A673 (cell line): Measurements from ENCODE around the gene TOM1. TPM values are rescaled to one million over a fixed set of nuclear protein-coding genes. Genes with fewer than 3 reads are reported as not detected.

ENCODE experiments used
- BruUV-seq: library from RNA; stranded (reverse); fragments of 400-500 nt; replicated peaks from 2 replicates; lab custom pipeline; 2021; lab: Mats Ljungman, UMichigan
- CTCF ChIA-PET: fragments of 300-600 bp; sonication (Branson Sonifier 250); formaldehyde crosslinking; loops from one replicate; lab custom pipeline; 2022; ENCODE audit warnings: antibody characterized with exemption; lab: Charles Lee
- POLR2A ChIA-PET: fragments of 300-600 bp; sonication (Branson Sonifier 250); formaldehyde crosslinking; loops from one replicate; lab custom pipeline; 2022; ENCODE audit warnings: antibody characterized with exemption; ENCODE audit not compliant: low non-redundant PET; lab: Charles Lee
- DNase-seq: peaks from one replicate; pipeline ENCODE4 v3.0.0-alpha.2; 2015; ENCODE audit warnings: low spot score
- H3K27ac ChIP-seq: fragments of 200-600 bp; sonication (generic); 2 replicates; pipeline ENCODE4 v1.5.1; 2016; ENCODE audit warnings: mixed run types, low read depth, mild to moderate bottlenecking, mixed read lengths, antibody characterized with exemption, low read length; ENCODE audit not compliant: poor library complexity, severe bottlenecking
- H3K27me3 ChIP-seq: fragments of 200-600 bp; sonication (generic); replicated peaks from 2 replicates; pipeline ENCODE4 v1.6.1; 2017; ENCODE audit warnings: mixed run types, low read depth, mild to moderate bottlenecking, mixed read lengths, antibody characterized with exemption, low read length; ENCODE audit not compliant: insufficient read depth, poor library complexity
- H3K36me3 ChIP-seq: fragments of 200-600 bp; sonication (generic); 2 replicates; pipeline ENCODE4 v1.6.1; 2016; ENCODE audit warnings: mixed run types, mild to moderate bottlenecking, mixed read lengths, antibody characterized with exemption, low read length; ENCODE audit not compliant: insufficient read depth, poor library complexity, severe bottlenecking
- H3K4me1 ChIP-seq: fragments of 200-600 bp; sonication (generic); 2 replicates; pipeline ENCODE4 v1.6.1; 2017; ENCODE audit warnings: mixed run types, mild to moderate bottlenecking, mixed read lengths, antibody characterized with exemption, low read length; ENCODE audit not compliant: insufficient read depth, poor library complexity, severe bottlenecking
- H3K4me3 ChIP-seq: fragments of 200-600 bp; sonication (generic); 2 replicates; pipeline ENCODE4 v1.5.1; 2016; ENCODE audit warnings: low read depth, mixed run types, mild to moderate bottlenecking, mixed read lengths, low read length; ENCODE audit not compliant: poor library complexity, severe bottlenecking
- H3K9me3 ChIP-seq: fragments of 200-600 bp; sonication (generic); 2 replicates; pipeline ENCODE4 v1.6.1; 2016; ENCODE audit warnings: mixed run types, low read depth, mild to moderate bottlenecking, mixed read lengths, antibody characterized with exemption, low read length; ENCODE audit not compliant: poor library complexity, severe bottlenecking
- CTCF ChIP-seq: fragments of 300-800, 200-600 bp; sonication (generic); conservative IDR thresholded peaks from 2 replicates; pipeline ENCODE4 v1.5.1; 2017; ENCODE audit warnings: low read depth, mild to moderate bottlenecking, antibody characterized with exemption, low read length, moderate library complexity, mixed read lengths
- EZH2 ChIP-seq: fragments of 200-600 bp; sonication (generic); IDR thresholded peaks from 2 replicates; pipeline ENCODE4 v1.6.1; 2017; ENCODE audit warnings: borderline replicate concordance, low read depth, mild to moderate bottlenecking, mixed read lengths, antibody characterized with exemption, low read length; ENCODE audit not compliant: poor library complexity, severe bottlenecking
- intact Hi-C: fragments of 100-400 bp; cut with micrococcal nuclease; formaldehyde crosslinking; loops from one replicate; pipeline ENCODE4 v1.10.0; 2022; ENCODE audit not compliant: unreplicated experiment
- total RNA-seq: library from RNA; stranded (reverse); gene quantifications from 2 replicates; pipeline ENCODE4 v1.2.3, GENCODE V29; 2021

TOM1 gene
- total RNA-seq, 1 experiment from 2014 or later: 22.8 TPM

- no peak overlapping the region for H3K4me3 ChIP-seq
- intact Hi-C loops: no loop called here
- CTCF ChIA-PET: no interaction called here
- H3K27me3 ChIP-seq: no peaks in the 10 kb centered on the region
- BruUV-seq: no TSS peak
- no peak overlapping the region for H3K27ac ChIP-seq
- H3K9me3 ChIP-seq: no peaks in the 10 kb centered on the region
- POLR2A ChIA-PET: no interaction called here
- no peak for TF ChIP-seq CTCF
- no peak for TF ChIP-seq EZH2
- DNase-seq: no peak
- H3K36me3 ChIP-seq: no peaks in the 10 kb centered on the region
- H3K4me1 ChIP-seq: peaks cover 13% of the 10 kb centered on the region
Measured at GRCh38 chr22:35348703-35349102, 49.0 kb downstream of the TOM1 start.

GRCh38 chr22:35349368-35349703, 49.6 kb downstream of the TOM1 start:
- H3K36me3 ChIP-seq: no peaks in the 10 kb centered on the region
- no TSS peak for BruUV-seq
- TF ChIP-seq EZH2 (no peak), CTCF (no peak)
- intact Hi-C loops: no loop called here
- no peak overlapping the region for H3K27ac ChIP-seq
- no peaks in the 10 kb centered on the region for H3K27me3 ChIP-seq
- peaks cover 13% of the 10 kb centered on the region for H3K4me1 ChIP-seq
- no peaks in the 10 kb centered on the region for H3K9me3 ChIP-seq
- ChIA-PET POLR2A (no interaction called here), CTCF (interaction anchor here (0.6 kb wide), 2 partner anchors 796 to 867 kb away, joined by 3 read pairs; no protein-coding TSS in a partner anchor)
- no peak for DNase-seq
- no peak overlapping the region for H3K4me3 ChIP-seq

- no peak overlapping the region for H3K4me3 ChIP-seq
- peaks cover 13% of the 10 kb centered on the region for H3K4me1 ChIP-seq
- peak; percentile 45 for DNase-seq
- no peaks in the 10 kb centered on the region for H3K9me3 ChIP-seq
- CTCF ChIA-PET: interaction anchor here (0.6 to 1.2 kb wide), 4 partner anchors 11 to 866 kb away, joined by 3 to 9 read pairs (median 3); no protein-coding TSS in a partner anchor
- TF ChIP-seq EZH2 (no peak), CTCF (no peak)
- H3K27me3 ChIP-seq: no peaks in the 10 kb centered on the region
- intact Hi-C loops: loop anchor here (2.0 to 5.0 kb wide), 5 partner anchors 107 to 772 kb away; no protein-coding TSS in a partner anchor
- no TSS peak for BruUV-seq
- POLR2A ChIA-PET: interaction anchor here (0.5 to 0.6 kb wide), 2 partner anchors 202 to 361 kb away, joined by 3 to 4 read pairs; no protein-coding TSS in a partner anchor
- no peaks in the 10 kb centered on the region for H3K36me3 ChIP-seq
- peak overlapping the region; percentile 14 for H3K27ac ChIP-seq
Measured at GRCh38 chr22:35349704-35350538, 50.2 kb downstream of the TOM1 start.
